Adrenal gland (tissue), 12 donors: Measurements from ENCODE around the gene ADPRHL1. TPM values are rescaled to one million over a fixed set of nuclear protein-coding genes. Genes with fewer than 3 reads are reported as not detected.
A peak's percentile ranks its signal among the peaks of the same experiment; 100 is the strongest.

Experiments used
- DNase-seq, 7 donors: peaks; one replicate each; pipeline ENCODE4 v3.0.0-alpha.2; 2019 to 2020
- H3K27ac ChIP-seq, 5 donors: fragments of 200-600 bp; sonication (generic) in 4 of 5; 1 replicate in 3 of 5; 2 replicates in 2 of 5; pipeline versions ENCODE4 v1.5.1 to v1.8.0; 2016 to 2020; ENCODE audit warnings: mild to moderate bottlenecking in 1 of 5
- H3K27me3 ChIP-seq: fragments of 200-600 bp; 2 replicates; pipeline ENCODE4 v1.8.0; 2021
- H3K36me3 ChIP-seq, 2 donors: fragments of 200-600 bp; replicated peaks in 1 of 2; 1 replicate in 1 of 2; 2 replicates in 1 of 2; pipeline versions ENCODE4 v1.5.1 to v1.8.0; 2018 to 2022
- H3K4me1 ChIP-seq, 2 donors: fragments of 200-600 bp; replicated peaks in 1 of 2; 1 replicate in 1 of 2; 2 replicates in 1 of 2; pipeline versions ENCODE4 v1.5.1 to v1.8.0; 2018 to 2021
- H3K4me3 ChIP-seq, 4 donors: fragments of 200-600 bp; sonication (generic) in 3 of 4; one replicate each; pipeline ENCODE4 v1.5.1; 2016 to 2018
- H3K9me3 ChIP-seq, 3 donors: fragments of 200-600 bp; sonication (generic) in 1 of 3; replicated peaks in 1 of 3; 1 replicate in 2 of 3; 2 replicates in 1 of 3; pipeline versions ENCODE4 v1.5.1 to v1.8.0; 2016 to 2021
- CTCF ChIP-seq, 6 experiments: fragments of 450-650 bp in 4 of 6; fragments of 200-600 bp in 2 of 6; sonication (generic) in 1 of 6; IDR thresholded peaks; 1 replicate in 5 of 6; 2 replicates in 1 of 6; pipeline versions ENCODE4 v1.5.1 to v1.8.0; 2016 to 2021; ENCODE audit warnings: antibody characterized with exemption in 6 of 6, mild to moderate bottlenecking in 2 of 6, moderate library complexity in 1 of 6
- POLR2A ChIP-seq, 2 donors: fragments of 450-650 bp; IDR thresholded peaks; one replicate each; pipeline ENCODE4 v1.6.1; 2017; ENCODE audit warnings: antibody characterized with exemption in 2 of 2, mild to moderate bottlenecking in 2 of 2, moderate library complexity in 1 of 2
- WGBS, 4 donors: extraction: QIAGEN DNeasy Blood & Tissue Kit in 2 of 4; methylation state at CpG; one replicate each; pipeline versions ENCODE4 v1.1.5 to v1.1.7; 2013 to 2017; 5-methylcytosine and 5-hydroxymethylcytosine counted together
- intact Hi-C, 2 donors: fragments of 100-400 bp; cut with DNase I; formaldehyde crosslinking; loops; one replicate each; pipeline versions ENCODE4 v1.14.1 to v1.15.0; 2022 to 2023
- polyA plus RNA-seq, 3 donors: library from polyadenylated mRNA; stranded (reverse); fragments of 200-250 nt in 2 of 3; fragments of 350-450 nt in 1 of 3; fragmentation: Illumina TruSeq in 1 of 3; extraction: RNeasy Lipid Tissue Mini Kit (QIAGEN cat#74804) in 1 of 3; gene quantifications; one replicate each; pipeline ENCODE4 v1.2.3, GENCODE V29; 2013 to 2014
- total RNA-seq, 9 donors: library from RNA; depleted of rRNA in 4 of 9; stranded (reverse); fragments of >200 nt in 4 of 9; fragments of 120-200 nt in 1 of 9; fragmentation: NEBNext Ultra II Directional in 1 of 9; extraction: Animal tissue kit (Norgen Biotek cat#: 25700) in 1 of 9; gene quantifications; one replicate each; pipeline versions ENCODE4 v1.1.0 to v1.2.4, GENCODE V29; 2013 to 2023
- donor health status: healthy with polysubstance abuse.
- donor health status: Bipolar disorder and iron deficiency.
- donor health status: DM: yes; HTN: yes; CAD: no.
- donor health status: DM: no; HTN: no; CAD: no.
- donor health status: DM: no; HTN: no; CAD: no.
- donor health status: DM: yes; HTN: yes; CAD: no.

The ADPRHL1 gene
- total and polyA plus RNA-seq, 12 donors, result 2.0 to 14.2 (median 4.0) TPM

- WGBS, 4 donors, result 95 to 98% (median 96%) methylated on average over 41 of the region's 41 CpGs
- H3K27ac ChIP-seq, result no peak overlapping the region
- no peak overlapping the region for H3K4me3 ChIP-seq
- intact Hi-C loops, result no loop called here
- H3K9me3 ChIP-seq, result no peaks in the 10 kb centered on the region
- H3K36me3 ChIP-seq, result no peaks in the 10 kb centered on the region
- DNase-seq, result no peak
- peaks cover 0 to 7% of the 10 kb centered on the region in 2 donors for H3K4me1 ChIP-seq
- no peaks in the 10 kb centered on the region for H3K27me3 ChIP-seq
- TF ChIP-seq POLR2A (IDR thresholded peaks at IDR 0.05) (no peak), CTCF (IDR thresholded peaks at IDR 0.05) (no peak)
Measured at GRCh38 chr13:113354831-113355610, 98.3 kb downstream of the ADPRHL1 start.

GRCh38 chr13:113353254-113353653, 100.0 kb downstream of the ADPRHL1 start:
- H3K4me1 ChIP-seq, result peaks cover 0 to 7% of the 10 kb centered on the region in 2 donors
- peak in 1 of 7 donors; percentile 4 for DNase-seq
- H3K9me3 ChIP-seq, result no peaks in the 10 kb centered on the region
- no peak overlapping the region for H3K4me3 ChIP-seq
- 84 to 89% (median 86%) methylated on average over 12 of the region's 12 CpGs for WGBS, 4 donors
- no peak overlapping the region for H3K27ac ChIP-seq
- H3K27me3 ChIP-seq, result no peaks in the 10 kb centered on the region
- intact Hi-C loops, result no loop called here
- H3K36me3 ChIP-seq, result no peaks in the 10 kb centered on the region
- TF ChIP-seq CTCF (IDR thresholded peaks at IDR 0.05), result no peak
- TF ChIP-seq POLR2A (IDR thresholded peaks at IDR 0.05), result no peak

- DNase-seq, result peak; percentile 88 to 97 (median 95)
- 24 to 38% (median 33%) methylated on average over 6 to 17 of the region's 17 CpGs for WGBS, 4 donors
- H3K4me3 ChIP-seq, result peak overlapping the region in 2 of 4 donors; percentile 20 to 39
- peak overlapping the region in 3 of 5 donors; percentile 29 to 89 (median 66) for H3K27ac ChIP-seq
- no peaks in the 10 kb centered on the region for H3K36me3 ChIP-seq
- no peaks in the 10 kb centered on the region for H3K9me3 ChIP-seq
- no peaks in the 10 kb centered on the region for H3K27me3 ChIP-seq
- intact Hi-C loops, result no loop called here
- TF ChIP-seq CTCF (IDR thresholded peaks at IDR 0.05) (no peak), POLR2A (IDR thresholded peaks at IDR 0.05) (peak in 1 of 2 donors; percentile 43)
- peaks cover 0 to 7% of the 10 kb centered on the region in 2 donors for H3K4me1 ChIP-seq
Measured at GRCh38 chr13:113351514-113352026, 101.7 kb downstream of the ADPRHL1 start.

- no peak for DNase-seq
- H3K27ac ChIP-seq, result no peak overlapping the region
- WGBS, 4 donors, result 81 to 90% (median 85%) methylated on average over 11 to 20 of the region's 20 CpGs
- intact Hi-C loops, result no loop called here
- H3K9me3 ChIP-seq, result no peaks in the 10 kb centered on the region
- no peaks in the 10 kb centered on the region for H3K36me3 ChIP-seq
- TF ChIP-seq POLR2A (IDR thresholded peaks at IDR 0.05) (no peak), CTCF (IDR thresholded peaks at IDR 0.05) (no peak)
- H3K27me3 ChIP-seq, result no peaks in the 10 kb centered on the region
- no peak overlapping the region for H3K4me3 ChIP-seq
- H3K4me1 ChIP-seq, result peaks cover 0 to 7% of the 10 kb centered on the region in 2 donors
Measured at GRCh38 chr13:113350938-113351335, 102.4 kb downstream of the ADPRHL1 start.
